ENCODE measurements around the gene IQGAP1. TPM values are rescaled to one million over a fixed set of nuclear protein-coding genes. Genes with fewer than 3 reads are reported as not detected.

IQGAP1 gene
- total and polyA plus RNA-seq, 4 donors, result 9.2 to 50.1 (median 24.5) TPM

DNA sequence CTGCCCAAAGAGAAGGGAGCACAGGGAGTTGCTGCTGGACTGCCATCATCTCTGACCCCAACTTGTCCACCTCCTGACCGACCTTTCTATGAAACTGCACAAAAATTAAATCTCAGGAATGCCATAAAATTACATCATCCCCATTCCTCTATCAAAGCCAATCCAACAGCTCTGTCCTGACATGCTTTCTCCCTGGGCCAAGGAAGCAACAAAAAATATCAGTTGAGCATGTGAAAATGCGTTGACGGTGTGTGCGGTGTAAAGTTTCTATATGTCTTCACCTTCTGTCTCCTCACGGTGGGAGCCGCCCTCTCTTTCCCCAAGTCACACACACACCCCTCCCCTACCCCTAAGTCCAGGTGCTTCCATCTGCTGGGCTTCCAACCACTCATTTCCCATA lies 39.6 kb upstream of the IQGAP1 start:
- no peaks in the 10 kb centered on the region for H3K27me3 ChIP-seq (ENCODE audit: control insufficient read depth in 4 of 4, insufficient read depth in 4 of 4, low read length in 3 of 4)
- H3K9ac ChIP-seq (ENCODE audit: low read depth in 1 of 2, low read length in 2 of 2), result no peak overlapping the region
- H3K4me3 ChIP-seq (ENCODE audit: low read depth in 1 of 3, low read length in 3 of 3), result no peak overlapping the region
- peaks cover 0 to 10% (median 4%) of the 10 kb centered on the region in 4 donors for H3K4me1 ChIP-seq (ENCODE audit: control insufficient read depth in 4 of 4, insufficient read depth in 4 of 4, low read length in 3 of 4)
- H3K9me3 ChIP-seq (ENCODE audit: control insufficient read depth in 4 of 4, low read length in 3 of 4), result no peaks in the 10 kb centered on the region
- DNase-seq (ENCODE audit: low spot score), result no peak
- H3K36me3 ChIP-seq (ENCODE audit: control insufficient read depth in 4 of 4, insufficient read depth in 3 of 4, low read depth in 1 of 4, low read length in 3 of 4), result no peaks in the 10 kb centered on the region
- H3K27ac ChIP-seq (ENCODE audit: low read depth in 1 of 2, low read length in 2 of 2), result no peak overlapping the region
- TF ChIP-seq FOXA2 (IDR thresholded peaks at IDR 0.05) (no peak), RAD21 (IDR thresholded peaks at IDR 0.05) (no peak), FOXA1 (IDR thresholded peaks at IDR 0.05) (no peak), YY1 (IDR thresholded peaks at IDR 0.05) (no peak), EGR1 (IDR thresholded peaks at IDR 0.05; ENCODE audit: low read depth in 2 of 2) (no peak), SP1 (IDR thresholded peaks at IDR 0.05) (no peak), NR2F2 (IDR thresholded peaks at IDR 0.05) (no peak), JUND (IDR thresholded peaks at IDR 0.05) (no peak)
- TF ChIP-seq, protein P1, sequence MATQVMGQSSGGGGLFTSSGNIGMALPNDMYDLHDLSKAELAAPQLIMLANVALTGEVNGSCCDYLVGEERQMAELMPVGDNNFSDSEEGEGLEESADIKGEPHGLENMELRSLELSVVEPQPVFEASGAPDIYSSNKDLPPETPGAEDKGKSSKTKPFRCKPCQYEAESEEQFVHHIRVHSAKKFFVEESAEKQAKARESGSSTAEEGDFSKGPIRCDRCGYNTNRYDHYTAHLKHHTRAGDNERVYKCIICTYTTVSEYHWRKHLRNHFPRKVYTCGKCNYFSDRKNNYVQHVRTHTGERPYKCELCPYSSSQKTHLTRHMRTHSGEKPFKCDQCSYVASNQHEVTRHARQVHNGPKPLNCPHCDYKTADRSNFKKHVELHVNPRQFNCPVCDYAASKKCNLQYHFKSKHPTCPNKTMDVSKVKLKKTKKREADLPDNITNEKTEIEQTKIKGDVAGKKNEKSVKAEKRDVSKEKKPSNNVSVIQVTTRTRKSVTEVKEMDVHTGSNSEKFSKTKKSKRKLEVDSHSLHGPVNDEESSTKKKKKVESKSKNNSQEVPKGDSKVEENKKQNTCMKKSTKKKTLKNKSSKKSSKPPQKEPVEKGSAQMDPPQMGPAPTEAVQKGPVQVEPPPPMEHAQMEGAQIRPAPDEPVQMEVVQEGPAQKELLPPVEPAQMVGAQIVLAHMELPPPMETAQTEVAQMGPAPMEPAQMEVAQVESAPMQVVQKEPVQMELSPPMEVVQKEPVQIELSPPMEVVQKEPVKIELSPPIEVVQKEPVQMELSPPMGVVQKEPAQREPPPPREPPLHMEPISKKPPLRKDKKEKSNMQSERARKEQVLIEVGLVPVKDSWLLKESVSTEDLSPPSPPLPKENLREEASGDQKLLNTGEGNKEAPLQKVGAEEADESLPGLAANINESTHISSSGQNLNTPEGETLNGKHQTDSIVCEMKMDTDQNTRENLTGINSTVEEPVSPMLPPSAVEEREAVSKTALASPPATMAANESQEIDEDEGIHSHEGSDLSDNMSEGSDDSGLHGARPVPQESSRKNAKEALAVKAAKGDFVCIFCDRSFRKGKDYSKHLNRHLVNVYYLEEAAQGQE (IDR thresholded peaks at IDR 0.05), result no peak
- WGBS, result 91% methylated on average over 6 of the region's 6 CpGs

DNA sequence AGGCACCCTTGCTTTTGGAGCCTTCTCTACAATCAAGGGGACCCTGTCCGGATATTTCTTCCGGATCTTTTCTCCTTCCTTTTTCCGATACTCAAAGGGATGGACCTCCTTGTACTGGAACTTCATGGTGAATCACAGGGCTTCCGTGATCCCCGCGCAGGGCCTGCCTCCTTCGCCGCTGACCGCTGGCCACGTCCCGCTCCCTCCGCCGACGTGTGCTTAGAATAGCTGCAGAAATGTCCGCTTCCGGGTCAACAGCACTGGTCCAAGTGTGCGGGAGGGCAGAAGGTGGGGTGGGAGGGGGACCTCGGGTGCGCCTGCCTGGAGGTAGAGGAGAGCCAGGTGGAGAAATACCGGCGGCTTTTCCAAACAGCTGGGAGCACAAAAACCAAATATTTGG lies 39.0 kb upstream of the IQGAP1 start:
- H3K4me3 ChIP-seq (ENCODE audit: low read depth in 1 of 3, low read length in 3 of 3), result no peak overlapping the region
- no peak for TF ChIP-seq TAF1 (conservative IDR thresholded peaks at IDR 0.05)
- TF ChIP-seq FOXA1 (IDR thresholded peaks at IDR 0.05), result no peak
- TF ChIP-seq SP1 (IDR thresholded peaks at IDR 0.05), result no peak
- TF ChIP-seq, protein P2, sequence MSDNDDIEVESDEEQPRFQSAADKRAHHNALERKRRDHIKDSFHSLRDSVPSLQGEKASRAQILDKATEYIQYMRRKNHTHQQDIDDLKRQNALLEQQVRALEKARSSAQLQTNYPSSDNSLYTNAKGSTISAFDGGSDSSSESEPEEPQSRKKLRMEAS (IDR thresholded peaks at IDR 0.05), result no peak
- TF ChIP-seq, protein P3, sequence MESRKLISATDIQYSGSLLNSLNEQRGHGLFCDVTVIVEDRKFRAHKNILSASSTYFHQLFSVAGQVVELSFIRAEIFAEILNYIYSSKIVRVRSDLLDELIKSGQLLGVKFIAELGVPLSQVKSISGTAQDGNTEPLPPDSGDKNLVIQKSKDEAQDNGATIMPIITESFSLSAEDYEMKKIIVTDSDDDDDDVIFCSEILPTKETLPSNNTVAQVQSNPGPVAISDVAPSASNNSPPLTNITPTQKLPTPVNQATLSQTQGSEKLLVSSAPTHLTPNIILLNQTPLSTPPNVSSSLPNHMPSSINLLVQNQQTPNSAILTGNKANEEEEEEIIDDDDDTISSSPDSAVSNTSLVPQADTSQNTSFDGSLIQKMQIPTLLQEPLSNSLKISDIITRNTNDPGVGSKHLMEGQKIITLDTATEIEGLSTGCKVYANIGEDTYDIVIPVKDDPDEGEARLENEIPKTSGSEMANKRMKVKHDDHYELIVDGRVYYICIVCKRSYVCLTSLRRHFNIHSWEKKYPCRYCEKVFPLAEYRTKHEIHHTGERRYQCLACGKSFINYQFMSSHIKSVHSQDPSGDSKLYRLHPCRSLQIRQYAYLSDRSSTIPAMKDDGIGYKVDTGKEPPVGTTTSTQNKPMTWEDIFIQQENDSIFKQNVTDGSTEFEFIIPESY (IDR thresholded peaks at IDR 0.05), result no peak
- no peak for TF ChIP-seq RAD21 (IDR thresholded peaks at IDR 0.05)
- no peak for TF ChIP-seq FOXA2 (IDR thresholded peaks at IDR 0.05)
- no peak for TF ChIP-seq HNF4G (IDR thresholded peaks at IDR 0.05)
- TF ChIP-seq JUND (IDR thresholded peaks at IDR 0.05), result no peak
- H3K9me3 ChIP-seq (ENCODE audit: control insufficient read depth in 4 of 4, low read length in 3 of 4), result no peaks in the 10 kb centered on the region
- no peak for DNase-seq (ENCODE audit: low spot score)
- no peaks in the 10 kb centered on the region for H3K27me3 ChIP-seq (ENCODE audit: control insufficient read depth in 4 of 4, insufficient read depth in 4 of 4, low read length in 3 of 4)
- 94% methylated on average over 21 of the region's 21 CpGs for WGBS
- H3K27ac ChIP-seq (ENCODE audit: low read depth in 1 of 2, low read length in 2 of 2), result no peak overlapping the region
- peaks cover 0 to 10% (median 4%) of the 10 kb centered on the region in 4 donors for H3K4me1 ChIP-seq (ENCODE audit: control insufficient read depth in 4 of 4, insufficient read depth in 4 of 4, low read length in 3 of 4)
- H3K36me3 ChIP-seq (ENCODE audit: control insufficient read depth in 4 of 4, insufficient read depth in 3 of 4, low read depth in 1 of 4, low read length in 3 of 4), result no peaks in the 10 kb centered on the region
- H3K9ac ChIP-seq (ENCODE audit: low read depth in 1 of 2, low read length in 2 of 2), result no peak overlapping the region

DNA sequence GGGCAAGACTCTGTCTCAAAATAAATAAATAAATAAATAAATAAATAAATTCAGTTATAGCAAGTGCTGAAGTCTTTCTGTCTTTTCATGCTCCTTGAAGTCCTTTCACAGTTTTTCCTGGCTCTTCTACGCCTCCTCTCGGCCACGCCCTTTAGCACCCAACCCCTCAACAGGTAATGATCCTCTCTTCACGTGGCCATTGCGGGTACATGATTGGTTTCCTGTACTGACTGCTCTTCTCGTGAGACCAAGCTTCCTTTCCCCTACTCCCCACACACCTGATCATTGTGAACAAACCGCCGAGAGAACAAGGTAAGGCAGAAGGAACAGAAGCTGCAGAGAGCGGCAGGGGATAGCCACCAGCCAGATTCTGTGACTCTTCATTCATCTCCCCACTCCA lies 38.2 kb upstream of the IQGAP1 start:
- no peaks in the 10 kb centered on the region for H3K9me3 ChIP-seq (ENCODE audit: control insufficient read depth in 4 of 4, low read length in 3 of 4)
- no peak overlapping the region for H3K4me3 ChIP-seq (ENCODE audit: low read depth in 1 of 3, low read length in 3 of 3)
- no peak overlapping the region for H3K9ac ChIP-seq (ENCODE audit: low read depth in 1 of 2, low read length in 2 of 2)
- no peak overlapping the region for H3K27ac ChIP-seq (ENCODE audit: low read depth in 1 of 2, low read length in 2 of 2)
- H3K27me3 ChIP-seq (ENCODE audit: control insufficient read depth in 4 of 4, insufficient read depth in 4 of 4, low read length in 3 of 4), result no peaks in the 10 kb centered on the region
- peaks cover 0 to 10% (median 4%) of the 10 kb centered on the region in 4 donors for H3K4me1 ChIP-seq (ENCODE audit: control insufficient read depth in 4 of 4, insufficient read depth in 4 of 4, low read length in 3 of 4)
- no peaks in the 10 kb centered on the region for H3K36me3 ChIP-seq (ENCODE audit: control insufficient read depth in 4 of 4, insufficient read depth in 3 of 4, low read depth in 1 of 4, low read length in 3 of 4)
- WGBS, result 86% methylated on average over 9 of the region's 9 CpGs
- no peak for DNase-seq (ENCODE audit: low spot score)
- TF ChIP-seq TAF1 (conservative IDR thresholded peaks at IDR 0.05) (no peak), RAD21 (IDR thresholded peaks at IDR 0.05) (no peak), NR2F2 (IDR thresholded peaks at IDR 0.05) (no peak), JUND (IDR thresholded peaks at IDR 0.05) (no peak), HNF4A (conservative IDR thresholded peaks at IDR 0.05) (no peak), EGR1 (IDR thresholded peaks at IDR 0.05; ENCODE audit: low read depth in 2 of 2) (no peak), YY1 (IDR thresholded peaks at IDR 0.05) (no peak), RXRA (IDR thresholded peaks at IDR 0.05) (no peak), FOXA2 (IDR thresholded peaks at IDR 0.05) (no peak), FOXA1 (IDR thresholded peaks at IDR 0.05) (no peak), HNF4G (IDR thresholded peaks at IDR 0.05) (no peak), SP1 (IDR thresholded peaks at IDR 0.05) (no peak), GABPA (IDR thresholded peaks at IDR 0.05 in 1 of 2, conservative IDR thresholded peaks at IDR 0.05 in 1 of 2) (no peak)
- TF ChIP-seq, protein P4, sequence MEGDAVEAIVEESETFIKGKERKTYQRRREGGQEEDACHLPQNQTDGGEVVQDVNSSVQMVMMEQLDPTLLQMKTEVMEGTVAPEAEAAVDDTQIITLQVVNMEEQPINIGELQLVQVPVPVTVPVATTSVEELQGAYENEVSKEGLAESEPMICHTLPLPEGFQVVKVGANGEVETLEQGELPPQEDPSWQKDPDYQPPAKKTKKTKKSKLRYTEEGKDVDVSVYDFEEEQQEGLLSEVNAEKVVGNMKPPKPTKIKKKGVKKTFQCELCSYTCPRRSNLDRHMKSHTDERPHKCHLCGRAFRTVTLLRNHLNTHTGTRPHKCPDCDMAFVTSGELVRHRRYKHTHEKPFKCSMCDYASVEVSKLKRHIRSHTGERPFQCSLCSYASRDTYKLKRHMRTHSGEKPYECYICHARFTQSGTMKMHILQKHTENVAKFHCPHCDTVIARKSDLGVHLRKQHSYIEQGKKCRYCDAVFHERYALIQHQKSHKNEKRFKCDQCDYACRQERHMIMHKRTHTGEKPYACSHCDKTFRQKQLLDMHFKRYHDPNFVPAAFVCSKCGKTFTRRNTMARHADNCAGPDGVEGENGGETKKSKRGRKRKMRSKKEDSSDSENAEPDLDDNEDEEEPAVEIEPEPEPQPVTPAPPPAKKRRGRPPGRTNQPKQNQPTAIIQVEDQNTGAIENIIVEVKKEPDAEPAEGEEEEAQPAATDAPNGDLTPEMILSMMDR (IDR thresholded peaks at IDR 0.05; ENCODE audit: low read depth, low read length, missing input control), result no peak
- TF ChIP-seq, protein P2 (IDR thresholded peaks at IDR 0.05), result no peak
- TF ChIP-seq, protein P3 (IDR thresholded peaks at IDR 0.05), result no peak

Measured in liver (tissue), 9 donors.